Endothelial cell (in vitro differentiated cells): ENCODE data around the gene MASP1. TPM values are rescaled to one million over a fixed set of nuclear protein-coding genes. Genes with fewer than 3 reads are reported as not detected.

Experiments
- DNase-seq: peaks from one replicate; pipeline ENCODE4 v3.0.0; 2021; ENCODE audit warnings: low spot score
- H3K27ac Mint-ChIP-seq: one replicate; pipeline ENCODE4 v1.8.0; 2021; ENCODE audit warnings: mixed read lengths, inconsistent platforms; ENCODE audit not compliant: unreplicated experiment
- H3K27me3 Mint-ChIP-seq: one replicate; pipeline ENCODE4 v1.8.0; 2021; ENCODE audit warnings: mild to moderate bottlenecking, moderate library complexity, mixed read lengths, inconsistent platforms; ENCODE audit not compliant: unreplicated experiment
- H3K36me3 Mint-ChIP-seq: one replicate; pipeline ENCODE4 v1.8.0; 2021; ENCODE audit warnings: mild to moderate bottlenecking, low read depth, mixed read lengths, inconsistent platforms; ENCODE audit not compliant: unreplicated experiment
- H3K4me1 Mint-ChIP-seq: one replicate; pipeline ENCODE4 v1.8.0; 2021; ENCODE audit warnings: mild to moderate bottlenecking, mixed read lengths, inconsistent platforms; ENCODE audit not compliant: unreplicated experiment
- H3K4me3 Mint-ChIP-seq: one replicate; pipeline ENCODE4 v1.8.0; 2021; ENCODE audit warnings: mild to moderate bottlenecking, mixed read lengths, inconsistent platforms; ENCODE audit not compliant: unreplicated experiment
- H3K9me3 Mint-ChIP-seq: one replicate; pipeline ENCODE4 v1.8.0; 2021; ENCODE audit warnings: mixed read lengths, inconsistent platforms; ENCODE audit not compliant: unreplicated experiment
- total RNA-seq: library from RNA; stranded (reverse); fragmentation: NEBNext Ultra II Directional; extraction: Animal tissue kit (Norgen Biotek cat#: 25700); gene quantifications from one replicate; pipeline ENCODE4 v1.2.1, GENCODE V29; 2021; ENCODE audit not compliant: unreplicated experiment
- TF ChIP-seq, protein P1 (sequence below): fragments of 200-600 bp; sonication (generic); IDR thresholded peaks from one replicate; pipeline ENCODE4 v1.5.0; 2021; ENCODE audit warnings: antibody characterized with exemption; ENCODE audit not compliant: unreplicated experiment

MASP1 gene
- total RNA-seq, 1 donor from 2014 or later: 0.56 TPM

DNA sequence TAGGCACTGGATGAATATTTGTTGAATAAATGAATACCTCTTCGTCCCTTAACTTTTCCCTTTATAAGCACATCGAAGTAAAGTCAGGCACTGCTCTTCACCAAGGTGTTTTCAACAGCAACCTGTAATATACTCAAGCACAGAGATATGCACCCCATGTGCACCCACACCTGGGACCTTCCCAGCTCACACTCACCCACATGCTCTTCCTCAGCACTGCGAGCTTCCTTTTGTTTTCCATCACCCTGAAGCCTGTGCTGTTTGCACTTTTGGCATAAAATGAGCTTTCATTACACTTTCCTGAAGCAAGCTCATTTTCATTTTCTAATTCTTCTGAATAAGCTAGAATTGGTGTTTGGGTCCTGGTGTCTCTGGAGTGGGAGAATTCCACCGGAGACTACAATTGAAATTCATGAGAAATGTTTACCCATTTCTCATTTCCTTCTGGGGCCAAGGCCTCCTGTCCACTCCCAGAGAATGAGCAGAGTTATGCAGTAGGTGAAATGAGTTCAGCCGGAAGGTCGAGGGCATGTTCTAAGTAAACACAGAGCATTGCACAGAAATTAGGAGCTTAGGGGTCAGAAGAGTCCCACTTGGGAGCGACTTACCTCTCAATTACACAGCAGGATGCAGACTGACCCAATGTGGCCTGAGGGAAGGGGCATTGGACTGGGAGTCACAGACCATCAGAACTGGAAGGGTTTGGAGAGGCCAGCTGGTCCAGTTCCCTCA is 15.0 kb downstream of the MASP1 start:
- peaks cover 4% of the 10 kb centered on the region for H3K4me1 Mint-ChIP-seq
- TF ChIP-seq, protein P1, sequence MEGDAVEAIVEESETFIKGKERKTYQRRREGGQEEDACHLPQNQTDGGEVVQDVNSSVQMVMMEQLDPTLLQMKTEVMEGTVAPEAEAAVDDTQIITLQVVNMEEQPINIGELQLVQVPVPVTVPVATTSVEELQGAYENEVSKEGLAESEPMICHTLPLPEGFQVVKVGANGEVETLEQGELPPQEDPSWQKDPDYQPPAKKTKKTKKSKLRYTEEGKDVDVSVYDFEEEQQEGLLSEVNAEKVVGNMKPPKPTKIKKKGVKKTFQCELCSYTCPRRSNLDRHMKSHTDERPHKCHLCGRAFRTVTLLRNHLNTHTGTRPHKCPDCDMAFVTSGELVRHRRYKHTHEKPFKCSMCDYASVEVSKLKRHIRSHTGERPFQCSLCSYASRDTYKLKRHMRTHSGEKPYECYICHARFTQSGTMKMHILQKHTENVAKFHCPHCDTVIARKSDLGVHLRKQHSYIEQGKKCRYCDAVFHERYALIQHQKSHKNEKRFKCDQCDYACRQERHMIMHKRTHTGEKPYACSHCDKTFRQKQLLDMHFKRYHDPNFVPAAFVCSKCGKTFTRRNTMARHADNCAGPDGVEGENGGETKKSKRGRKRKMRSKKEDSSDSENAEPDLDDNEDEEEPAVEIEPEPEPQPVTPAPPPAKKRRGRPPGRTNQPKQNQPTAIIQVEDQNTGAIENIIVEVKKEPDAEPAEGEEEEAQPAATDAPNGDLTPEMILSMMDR: no peak
- H3K9me3 Mint-ChIP-seq: no peaks in the 10 kb centered on the region
- peaks cover 1% of the 10 kb centered on the region for H3K27me3 Mint-ChIP-seq
- H3K4me3 Mint-ChIP-seq: no peak overlapping the region
- no peak overlapping the region for H3K27ac Mint-ChIP-seq
- DNase-seq: no peak
- H3K36me3 Mint-ChIP-seq: no peaks in the 10 kb centered on the region

DNA sequence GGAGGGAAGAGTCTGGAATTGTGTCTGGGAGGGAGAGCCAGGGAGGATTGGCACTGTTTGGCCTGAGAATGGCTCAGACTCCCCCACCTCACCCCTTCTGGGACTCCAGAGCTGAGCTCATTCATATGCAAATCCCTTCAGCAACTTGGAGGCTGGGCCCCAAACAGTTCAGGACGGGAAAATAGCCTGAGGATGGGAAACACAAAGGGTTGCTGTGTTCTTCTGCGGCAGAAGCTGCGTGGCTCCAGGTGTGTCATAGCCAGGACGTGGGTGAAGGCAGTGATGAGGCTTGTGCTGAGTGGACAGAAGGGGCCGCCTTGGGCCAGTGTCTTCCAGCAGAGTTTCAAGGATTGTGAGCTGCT is 16.6 kb downstream of the MASP1 start:
- Mint-ChIP-seq H3K36me3 (no peaks in the 10 kb centered on the region), H3K27ac (no peak overlapping the region), H3K9me3 (peaks cover 6% of the 10 kb centered on the region), H3K4me1 (peaks cover 4% of the 10 kb centered on the region), H3K27me3 (peaks cover 1% of the 10 kb centered on the region), H3K4me3 (no peak overlapping the region)
- TF ChIP-seq, protein P1: no peak
- no peak for DNase-seq

DNA sequence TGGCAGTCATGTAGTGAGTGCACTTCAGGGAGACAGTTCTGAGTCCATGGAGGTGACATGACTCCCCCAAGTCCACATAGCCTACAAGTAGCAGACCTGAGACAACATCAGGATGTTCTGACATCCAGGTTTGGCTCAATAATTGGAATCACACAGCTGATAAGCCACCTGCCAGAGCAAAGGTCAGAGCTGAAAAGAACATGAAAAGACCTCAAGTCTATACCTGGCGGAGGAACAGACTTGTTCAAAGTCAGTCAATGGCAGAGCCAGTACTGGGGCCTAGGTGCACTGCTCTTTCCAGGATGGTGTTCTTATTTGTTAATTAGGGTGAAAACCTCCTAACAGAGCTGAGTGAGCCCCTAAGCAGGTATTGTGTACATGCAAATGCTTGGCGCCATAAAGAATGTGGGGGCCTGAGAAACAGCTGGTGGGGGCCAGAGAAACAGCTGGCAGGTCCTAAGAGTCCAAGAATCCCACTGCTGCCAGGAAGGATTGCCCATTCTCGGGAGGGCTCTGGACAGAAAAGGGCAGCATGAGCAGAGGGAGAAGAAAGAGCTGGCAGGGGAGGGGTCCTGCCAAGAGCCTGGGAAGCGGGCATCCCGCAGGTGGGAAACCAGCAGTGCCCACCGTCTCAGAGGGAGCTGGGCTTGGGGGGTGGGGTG is 17.1 kb downstream of the MASP1 start:
- Mint-ChIP-seq H3K4me1 (peaks cover 4% of the 10 kb centered on the region), H3K9me3 (peaks cover 6% of the 10 kb centered on the region), H3K36me3 (no peaks in the 10 kb centered on the region), H3K27ac (no peak overlapping the region), H3K27me3 (peaks cover 1% of the 10 kb centered on the region), H3K4me3 (no peak overlapping the region)
- TF ChIP-seq, protein P1: no peak
- no peak for DNase-seq

DNA sequence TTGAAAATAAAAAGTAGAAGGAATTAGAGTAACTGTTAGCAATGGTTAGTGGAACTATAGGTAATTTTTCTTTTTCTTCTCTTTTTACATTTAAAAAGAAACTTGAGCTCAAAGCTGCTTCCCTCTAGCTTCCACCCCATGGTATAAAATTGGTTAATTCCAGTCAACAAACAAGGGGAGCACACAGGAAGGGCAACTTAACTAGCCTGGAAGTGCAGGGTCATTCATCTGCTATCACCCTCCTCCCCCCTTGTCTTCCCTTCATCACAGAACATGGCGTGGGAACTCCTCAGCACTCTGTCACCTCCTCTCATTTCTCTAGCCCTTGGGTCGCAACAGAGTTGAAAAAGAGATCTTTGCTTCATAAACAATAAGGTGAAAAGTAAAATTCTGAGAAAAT is 20.0 kb downstream of the MASP1 start:
- H3K9me3 Mint-ChIP-seq: peaks cover 6% of the 10 kb centered on the region
- no peak overlapping the region for H3K27ac Mint-ChIP-seq
- H3K4me3 Mint-ChIP-seq: no peak overlapping the region
- TF ChIP-seq, protein P1: no peak
- peaks cover 3% of the 10 kb centered on the region for H3K36me3 Mint-ChIP-seq
- H3K4me1 Mint-ChIP-seq: peaks cover under 1% of the 10 kb centered on the region
- H3K27me3 Mint-ChIP-seq: no peaks in the 10 kb centered on the region
- no peak for DNase-seq

DNA sequence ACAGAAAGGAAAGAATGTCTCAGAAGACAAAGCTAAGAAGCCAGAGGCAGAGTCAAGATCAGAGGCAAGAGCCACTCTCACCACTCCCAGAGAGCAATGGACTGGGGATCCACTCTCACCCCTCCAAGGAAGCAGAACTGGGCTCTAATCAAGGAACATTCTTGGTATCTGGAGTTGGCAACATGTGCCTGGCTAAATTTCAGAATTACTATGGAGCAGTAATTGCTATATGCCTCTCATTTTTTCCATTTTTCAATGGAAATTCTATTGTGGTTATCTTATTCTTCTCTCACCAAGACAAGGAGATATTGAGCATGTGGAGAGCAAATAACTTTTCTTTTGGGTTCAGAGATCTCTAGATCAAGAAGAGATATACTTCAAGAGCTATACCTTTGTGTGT is 22.1 kb downstream of the MASP1 start:
- DNase-seq: no peak
- Mint-ChIP-seq H3K27ac (no peak overlapping the region), H3K27me3 (no peaks in the 10 kb centered on the region), H3K4me3 (no peak overlapping the region), H3K9me3 (peaks cover 6% of the 10 kb centered on the region), H3K36me3 (peaks cover 3% of the 10 kb centered on the region), H3K4me1 (peaks cover 11% of the 10 kb centered on the region)
- TF ChIP-seq, protein P1: no peak
